NT2/D1 (cell line): ENCODE measurements around the gene ROBO2.

Experiments
- SUZ12 ChIP-seq: IDR thresholded peaks from 2 replicates; pipeline ENCODE4 v1.6.1; 2011; ENCODE audit not compliant: insufficient read length, insufficient read depth; ENCODE audit errors: extremely low read depth
- YY1 ChIP-seq: IDR thresholded peaks from 2 replicates; pipeline ENCODE4 v1.6.1; 2011; ENCODE audit not compliant: insufficient read length, insufficient read depth
- ZNF274 ChIP-seq: IDR thresholded peaks from 2 replicates; pipeline ENCODE4 v1.6.1; 2011; ENCODE audit warnings: mild to moderate bottlenecking, low read depth, low read length

DNA sequence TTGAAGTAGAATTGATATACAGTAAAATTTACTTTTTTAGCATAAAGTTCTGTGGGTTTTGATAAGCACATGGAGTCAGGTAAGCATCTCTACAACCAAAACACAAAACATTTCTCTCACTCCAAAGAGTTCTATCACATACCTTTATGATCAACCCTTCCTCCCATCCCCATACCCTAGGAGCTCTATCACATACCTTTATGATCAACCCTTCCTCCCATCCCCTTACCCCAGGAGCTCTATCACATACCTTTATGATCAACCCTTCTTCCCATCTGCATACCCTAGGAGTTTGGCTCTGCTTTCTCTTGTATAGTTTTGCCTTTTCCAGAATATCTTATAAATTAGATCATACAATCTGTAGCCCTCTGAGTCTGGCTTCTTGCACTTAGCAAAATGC lies 315.1 kb downstream of the ROBO2 start:
- TF ChIP-seq YY1 = no peak
- TF ChIP-seq ZNF274 = no peak
- TF ChIP-seq SUZ12 = no peak
